GM19468 (cell line): ENCODE data around the gene FAM200A.
"Not testable (repeated sequence)": the region's sequence is repeated elsewhere in the genome, so short reads cannot be mapped to it uniquely, and the experiment has no call there.

Experiments
- ATAC-seq: cut with Tn5 transposase; IDR thresholded peaks from one replicate; pipeline ENCODE4 v1.9.1; 2021; ENCODE audit warnings: mild to moderate bottlenecking, moderate library complexity, moderate number of reproducible peaks; ENCODE audit not compliant: unreplicated experiment; ENCODE audit errors: extremely low read depth

FAM200A gene

DNA sequence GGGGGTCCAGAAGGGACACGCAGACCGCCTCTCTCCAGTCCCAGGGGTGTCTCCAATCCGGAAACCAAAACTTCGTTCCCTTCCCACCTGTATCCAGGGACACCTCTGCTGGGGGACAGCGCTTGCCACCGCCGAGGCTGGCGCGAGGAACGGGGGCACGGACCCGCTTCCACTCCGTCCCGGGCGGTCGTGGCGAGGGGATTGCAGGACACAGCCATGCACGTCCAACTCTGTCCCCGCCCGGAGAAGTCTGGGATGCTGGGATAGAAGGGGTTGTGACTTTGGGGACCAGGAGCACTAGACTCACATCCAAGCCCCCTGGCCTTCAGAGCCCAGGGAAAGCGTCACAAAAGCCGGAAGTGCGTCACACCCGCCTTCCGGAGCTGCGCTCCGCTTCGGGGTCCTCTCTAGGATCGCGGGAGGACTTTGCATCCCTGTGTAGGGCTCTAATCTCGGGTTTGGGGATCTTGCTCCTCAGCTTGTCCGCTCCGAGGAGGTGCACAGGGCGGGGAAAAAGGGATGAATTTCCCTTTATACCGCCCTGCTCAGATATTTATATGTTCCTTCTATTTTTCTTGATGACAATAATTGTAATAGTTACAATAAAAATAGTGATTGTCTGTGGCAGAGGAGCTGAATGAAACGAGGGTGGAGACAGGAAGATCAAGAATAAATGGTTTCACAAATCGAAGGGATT is at the start of gene FAM200A:
TSS of gene FAM200A (minus strand) at position 348 of the 697 bp plus-strand sequence. CDS start 3,707 bp downstream, outside the sequence.
- ATAC-seq: no peak

GRCh38 chr7:99599836-99600235 is 47.9 kb upstream of the FAM200A start:
- ATAC-seq: no peak

- no peak for ATAC-seq
These were observed 46.0 kb upstream of the FAM200A start, which contains the start of gene TMEM225B for GRCh38 chr7:99597762-99598501. Gene TMEM225B, plus strand, starts transcription at chr7:99598267. Its CDS starts 6,122 bp downstream, at chr7:99604389.

GRCh38 chr7:99596408-99596955 is 44.6 kb upstream of the FAM200A start:
- no peak for ATAC-seq

DNA sequence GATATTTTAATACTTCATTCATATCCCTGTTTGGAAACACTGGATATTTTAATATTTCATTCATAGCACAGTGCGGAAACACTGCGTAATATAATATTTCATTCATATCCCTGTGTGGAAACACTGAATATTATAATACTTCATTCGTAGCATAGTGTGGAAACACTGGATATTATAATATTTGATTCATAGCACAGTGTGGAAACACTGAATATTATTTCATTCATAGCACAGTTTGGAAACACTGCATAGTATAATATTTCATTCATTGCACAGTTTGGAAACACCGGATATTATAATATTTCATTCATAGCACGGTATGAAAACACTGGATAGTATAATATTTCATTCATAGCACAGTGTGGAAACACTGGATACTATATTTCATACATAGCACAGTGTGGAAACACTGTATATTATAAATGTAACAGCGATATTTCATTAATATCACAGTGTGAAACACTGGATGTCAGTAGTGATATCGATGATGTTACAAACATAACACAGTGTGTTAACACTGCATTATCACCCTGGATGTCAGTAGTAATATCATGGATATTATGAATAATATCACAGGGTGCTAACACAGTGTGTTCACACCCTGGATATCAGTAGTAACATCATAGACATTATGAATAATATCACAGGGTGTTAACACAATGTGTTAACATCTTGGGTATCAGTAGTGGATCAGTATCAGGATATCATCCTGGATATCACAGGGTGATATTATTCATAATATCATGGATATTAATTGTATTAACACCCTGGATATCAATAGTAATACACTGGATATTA is 43.2 kb upstream of the FAM200A start:
- no peak for ATAC-seq

GRCh38 chr7:99588868-99589267 is 37.0 kb upstream of the FAM200A start:
- ATAC-seq: no peak

DNA sequence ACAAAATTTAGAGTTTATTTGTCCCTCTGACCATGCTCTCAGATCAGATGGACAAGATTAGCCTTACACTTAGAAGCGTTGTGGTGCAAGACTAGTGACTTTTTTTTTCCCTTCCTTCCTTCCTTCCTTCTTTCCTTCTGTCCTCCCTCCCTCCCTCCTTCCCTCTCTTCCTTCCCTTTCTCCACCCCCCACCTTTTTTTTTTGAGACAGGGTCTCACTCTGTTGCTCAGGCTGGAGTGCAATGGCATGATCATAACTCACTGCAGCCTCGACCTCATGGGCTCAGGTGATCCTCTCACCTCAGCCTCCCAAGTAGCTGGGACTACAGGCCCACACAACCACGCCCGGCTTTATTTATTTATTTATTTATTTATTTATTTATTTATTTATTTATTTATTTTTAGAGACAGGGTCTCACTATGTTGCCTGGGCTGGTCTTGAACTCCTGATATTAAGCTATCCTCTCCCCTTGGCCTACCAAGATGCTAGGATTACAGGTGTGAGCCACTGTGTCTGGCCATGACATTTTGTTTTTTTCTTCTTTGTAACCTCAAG is 28.9 kb upstream of the FAM200A start:
- not testable (repeated sequence) for ATAC-seq

- no peak for ATAC-seq
These were observed 28.3 kb upstream of the FAM200A start for GRCh38 chr7:99579956-99580777.

GRCh38 chr7:99579281-99579955 is 27.5 kb upstream of the FAM200A start:
- ATAC-seq: no peak

- no peak for ATAC-seq
These were observed 24.3 kb upstream of the FAM200A start for GRCh38 chr7:99576251-99576650.

- ATAC-seq: no peak
These were observed 21.3 kb upstream of the FAM200A start for GRCh38 chr7:99573257-99573656.

DNA sequence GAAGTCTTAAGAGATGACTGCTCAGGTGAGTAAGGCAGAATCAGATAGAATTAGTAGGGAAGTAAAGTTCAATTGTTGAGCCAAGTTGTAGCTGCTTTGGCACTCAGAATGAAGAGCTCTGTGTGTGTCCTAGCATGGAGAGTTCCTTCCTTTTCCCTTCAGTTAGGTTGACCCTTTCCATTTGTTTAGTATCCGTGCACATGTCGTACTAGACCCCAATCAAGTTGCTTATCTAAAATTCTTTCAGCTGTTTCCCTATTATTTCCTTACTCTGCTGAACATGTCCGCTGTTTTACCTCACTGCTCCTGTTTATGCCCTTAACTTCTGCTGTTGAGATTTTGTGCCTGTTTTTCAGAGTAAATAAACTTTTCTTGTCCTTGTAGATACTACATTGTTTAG is 19.9 kb upstream of the FAM200A start:
- ATAC-seq: no peak

DNA sequence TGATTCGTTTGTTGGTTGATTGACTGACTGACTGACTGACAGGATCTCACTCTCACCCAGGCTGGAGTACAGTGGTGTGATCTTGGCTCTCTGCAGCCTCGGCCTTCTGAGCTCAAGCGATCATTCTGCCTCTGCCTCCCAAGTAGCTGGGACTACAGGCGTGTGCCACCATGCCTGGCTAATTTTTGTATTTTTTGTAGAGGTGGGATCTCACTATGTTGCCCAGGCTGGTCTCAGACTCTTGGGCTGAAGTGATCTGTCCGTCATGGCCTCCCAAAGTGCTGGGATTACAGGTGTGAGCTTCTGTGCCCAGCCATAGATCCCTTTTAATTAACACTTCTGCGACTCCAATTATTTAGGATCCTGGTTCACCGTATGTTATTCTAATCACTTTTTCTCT is 16.9 kb upstream of the FAM200A start:
- not testable (repeated sequence) for ATAC-seq

DNA sequence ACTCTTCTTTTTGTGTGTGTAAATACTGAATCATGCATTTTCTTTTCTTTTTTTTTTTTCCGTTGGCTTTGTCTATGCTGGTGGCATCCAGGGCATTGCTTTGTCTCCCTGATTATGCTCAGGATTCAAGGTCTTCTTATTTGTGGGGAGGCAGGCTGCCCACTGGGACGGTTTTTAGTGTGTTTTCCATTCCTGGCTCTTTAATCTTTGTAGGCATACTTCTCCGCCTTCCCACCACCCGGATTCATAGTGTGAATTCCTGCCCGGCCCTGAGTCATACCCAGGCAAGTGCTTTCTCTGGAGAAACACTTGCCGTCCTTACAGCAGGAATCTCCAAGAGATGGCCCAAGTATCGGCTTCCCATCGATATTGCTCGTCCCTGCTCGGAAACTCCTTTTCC is 11.7 kb upstream of the FAM200A start:
- no peak for ATAC-seq

- ATAC-seq: no peak
These were observed 10.9 kb upstream of the FAM200A start for GRCh38 chr7:99562832-99563231.

GRCh38 chr7:99562114-99562784 is 10.3 kb upstream of the FAM200A start:
- ATAC-seq: no peak

DNA sequence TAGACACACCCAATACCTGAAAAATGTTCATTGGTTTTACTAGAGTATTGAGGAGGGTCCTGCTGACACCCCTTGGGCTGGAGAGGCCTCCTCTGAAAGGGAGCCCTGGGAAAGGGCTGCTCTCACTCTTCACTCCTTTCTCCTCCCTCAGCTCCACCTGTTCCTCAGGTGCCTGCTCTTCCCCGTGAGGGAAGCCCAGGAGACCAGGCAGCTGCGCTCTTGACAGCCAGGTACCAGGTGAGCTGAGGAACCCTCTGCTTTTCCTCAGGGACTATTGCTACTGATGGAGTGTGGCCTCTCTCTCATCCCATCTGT is 9.8 kb upstream of the FAM200A start:
- no peak for ATAC-seq
